Liver (tissue), 9 donors: ENCODE measurements around the gene CDH4. TPM values are rescaled to one million over a fixed set of nuclear protein-coding genes. Genes with fewer than 3 reads are reported as not detected.

ENCODE experiments used
- DNase-seq: peaks from one replicate; pipeline ENCODE4 v3.0.0-alpha.2; 2017; ENCODE audit warnings: low spot score
- H3K27ac ChIP-seq, 2 donors: one replicate each; pipeline ENCODE4 v1.7.0; 2013; ENCODE audit warnings: inconsistent platforms in 2 of 2, low read length in 2 of 2, control low read depth in 1 of 2, low read depth in 1 of 2, mild to moderate bottlenecking in 1 of 2
- H3K27me3 ChIP-seq, 4 donors: one replicate each; pipeline versions ENCODE4 v1.6.1 to v1.7.0; 2013; ENCODE audit warnings: low read length in 3 of 4, inconsistent platforms in 1 of 4, mild to moderate bottlenecking in 1 of 4, moderate library complexity in 1 of 4; ENCODE audit not compliant: control insufficient read depth in 4 of 4, insufficient read depth in 4 of 4
- H3K36me3 ChIP-seq, 4 donors: one replicate each; pipeline versions ENCODE4 v1.6.1 to v1.7.0; 2013; ENCODE audit warnings: low read length in 3 of 4, mild to moderate bottlenecking in 3 of 4, low read depth in 1 of 4, moderate library complexity in 1 of 4; ENCODE audit not compliant: control insufficient read depth in 4 of 4, insufficient read depth in 3 of 4
- H3K4me1 ChIP-seq, 4 donors: one replicate each; pipeline versions ENCODE4 v1.6.1 to v1.7.0; 2013; ENCODE audit warnings: low read length in 3 of 4, mild to moderate bottlenecking in 3 of 4, moderate library complexity in 1 of 4; ENCODE audit not compliant: control insufficient read depth in 4 of 4, insufficient read depth in 4 of 4
- H3K4me3 ChIP-seq, 3 donors: one replicate each; pipeline versions ENCODE4 v1.6.1 to v1.7.0; 2013; ENCODE audit warnings: low read length in 3 of 3, control low read depth in 1 of 3, low read depth in 1 of 3, mild to moderate bottlenecking in 1 of 3
- H3K9ac ChIP-seq, 2 donors: one replicate each; pipeline ENCODE4 v1.7.0; 2013; ENCODE audit warnings: low read length in 2 of 2, mild to moderate bottlenecking in 2 of 2, moderate library complexity in 2 of 2, control low read depth in 1 of 2, low read depth in 1 of 2
- H3K9me3 ChIP-seq, 4 donors: one replicate each; pipeline versions ENCODE4 v1.6.1 to v1.7.0; 2013; ENCODE audit warnings: low read length in 3 of 4; ENCODE audit not compliant: control insufficient read depth in 4 of 4
- ATF3 ChIP-seq: IDR thresholded peaks from 2 replicates; pipeline ENCODE4 v1.6.1; 2016; ENCODE audit warnings: antibody characterized with exemption
- CTCF ChIP-seq: fragments of 150-350 bp; IDR thresholded peaks from 2 replicates; pipeline ENCODE4 v1.5.1; 2017; ENCODE audit warnings: improper control_type of control experiment, low read depth, low read length; ENCODE audit not compliant: missing input control
- EGR1 ChIP-seq, 2 donors: IDR thresholded peaks; 2 replicates each; pipeline ENCODE4 v1.6.1; 2016 to 2018; ENCODE audit warnings: antibody characterized with exemption in 2 of 2, low read depth in 2 of 2
- FOXA1 ChIP-seq: IDR thresholded peaks from 2 replicates; pipeline ENCODE4 v1.6.1; 2016; ENCODE audit warnings: antibody characterized with exemption
- FOXA2 ChIP-seq: IDR thresholded peaks from 2 replicates; pipeline ENCODE4 v1.6.1; 2016; ENCODE audit warnings: antibody characterized with exemption
- GABPA ChIP-seq, 2 donors: IDR thresholded peaks in 1 of 2; conservative IDR thresholded peaks in 1 of 2; 2 replicates each; pipeline ENCODE4 v1.6.1; 2016; ENCODE audit warnings: antibody characterized with exemption in 2 of 2, mild to moderate bottlenecking in 1 of 2, moderate library complexity in 1 of 2
- HNF4A ChIP-seq, 2 donors: conservative IDR thresholded peaks; 2 replicates each; pipeline ENCODE4 v1.6.1; 2016; ENCODE audit warnings: antibody characterized with exemption in 2 of 2, mild to moderate bottlenecking in 2 of 2
- HNF4G ChIP-seq: IDR thresholded peaks from 2 replicates; pipeline ENCODE4 v1.6.1; 2016; ENCODE audit warnings: antibody characterized with exemption
- JUND ChIP-seq, 2 donors: IDR thresholded peaks; 2 replicates each; pipeline ENCODE4 v1.6.1; 2016; ENCODE audit warnings: antibody characterized with exemption in 2 of 2
- NR2F2 ChIP-seq: IDR thresholded peaks from 2 replicates; pipeline ENCODE4 v1.6.1; 2016; ENCODE audit warnings: antibody characterized with exemption
- RAD21 ChIP-seq, 2 donors: IDR thresholded peaks; 2 replicates each; pipeline ENCODE4 v1.6.1; 2016; ENCODE audit warnings: antibody characterized with exemption in 2 of 2, mild to moderate bottlenecking in 2 of 2
- REST ChIP-seq: IDR thresholded peaks from 2 replicates; pipeline ENCODE4 v1.6.1; 2016; ENCODE audit warnings: antibody characterized with exemption, mild to moderate bottlenecking
- RXRA ChIP-seq, 2 donors: IDR thresholded peaks; 2 replicates each; pipeline ENCODE4 v1.6.1; 2017 to 2018; ENCODE audit warnings: antibody characterized with exemption in 2 of 2, mild to moderate bottlenecking in 1 of 2
- SP1 ChIP-seq: IDR thresholded peaks from 2 replicates; pipeline ENCODE4 v1.6.1; 2018; ENCODE audit warnings: antibody characterized with exemption, mild to moderate bottlenecking
- TAF1 ChIP-seq: conservative IDR thresholded peaks from 2 replicates; pipeline ENCODE4 v1.6.1; 2016; ENCODE audit warnings: antibody characterized with exemption, mild to moderate bottlenecking
- YY1 ChIP-seq: IDR thresholded peaks from 2 replicates; pipeline ENCODE4 v1.6.1; 2016; ENCODE audit warnings: antibody characterized with exemption, mild to moderate bottlenecking
- WGBS: extraction: QIAGEN DNeasy Blood & Tissue Kit; methylation state at CpG from one replicate; pipeline ENCODE4 v1.1.7; 2013; 5-methylcytosine and 5-hydroxymethylcytosine counted together
- polyA plus RNA-seq, 2 donors: library from polyadenylated mRNA; stranded (reverse) in 1 of 2; unstranded in 1 of 2; fragments of 200-250 nt in 1 of 2; fragments of >200 nt in 1 of 2; fragmentation: Nextera tagmentation in 1 of 2; extraction: Ambion mirVana in 1 of 2; gene quantifications; one replicate each; pipeline versions ENCODE4 v1.2.1 to v1.2.3, GENCODE V29; 2013 to 2015
- total RNA-seq, 2 donors: library from RNA; depleted of rRNA; stranded (reverse); fragments of >200 nt; gene quantifications; one replicate each; pipeline ENCODE4 v1.2.3, GENCODE V29; 2014
- TF ChIP-seq, protein P1 (sequence below): IDR thresholded peaks from 2 replicates; pipeline ENCODE4 v1.6.1; 2016; ENCODE audit warnings: antibody characterized with exemption
- TF ChIP-seq, protein P2 (sequence below): IDR thresholded peaks from 2 replicates; pipeline ENCODE4 v1.6.1; 2016; ENCODE audit warnings: antibody characterized with exemption
- donor health status: healthy.
- donor health status: healthy.
- donor health status: healthy.
- donor health status: healthy.
- donor health status: healthy.

The CDH4 gene
- total and polyA plus RNA-seq, 4 donors = 0.03 to 0.25 (median 0.19) TPM; not detected in 1

DNA sequence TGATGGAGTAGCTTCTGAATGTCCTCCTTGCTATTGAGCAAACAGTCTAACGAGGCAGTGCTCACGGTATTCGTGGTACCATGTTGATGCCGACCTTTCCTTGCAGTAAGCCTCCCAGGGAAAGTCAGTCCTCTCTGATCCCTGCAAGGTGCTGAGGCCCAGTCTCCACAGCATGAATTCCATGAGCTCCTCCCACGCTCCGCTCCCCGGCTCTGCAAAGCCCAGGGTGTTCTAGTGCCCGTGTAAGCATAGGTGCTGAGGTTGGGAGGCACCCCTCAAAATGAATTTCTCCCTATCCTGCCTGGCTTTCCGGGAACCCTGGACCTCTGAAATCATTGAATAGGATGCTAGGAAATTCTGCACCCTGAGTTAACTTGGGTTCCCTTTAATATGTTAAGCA lies 562.7 kb downstream of the CDH4 start:
- H3K9ac ChIP-seq = no peak overlapping the region
- no peak overlapping the region for H3K4me3 ChIP-seq
- H3K27me3 ChIP-seq = no peaks in the 10 kb centered on the region
- H3K27ac ChIP-seq = no peak overlapping the region
- 67% methylated on average over 9 of the region's 9 CpGs for WGBS
- TF ChIP-seq HNF4A (conservative IDR thresholded peaks at IDR 0.05) = no peak
- TF ChIP-seq JUND (IDR thresholded peaks at IDR 0.05) = no peak
- TF ChIP-seq FOXA2 = no peak
- TF ChIP-seq, protein P1, sequence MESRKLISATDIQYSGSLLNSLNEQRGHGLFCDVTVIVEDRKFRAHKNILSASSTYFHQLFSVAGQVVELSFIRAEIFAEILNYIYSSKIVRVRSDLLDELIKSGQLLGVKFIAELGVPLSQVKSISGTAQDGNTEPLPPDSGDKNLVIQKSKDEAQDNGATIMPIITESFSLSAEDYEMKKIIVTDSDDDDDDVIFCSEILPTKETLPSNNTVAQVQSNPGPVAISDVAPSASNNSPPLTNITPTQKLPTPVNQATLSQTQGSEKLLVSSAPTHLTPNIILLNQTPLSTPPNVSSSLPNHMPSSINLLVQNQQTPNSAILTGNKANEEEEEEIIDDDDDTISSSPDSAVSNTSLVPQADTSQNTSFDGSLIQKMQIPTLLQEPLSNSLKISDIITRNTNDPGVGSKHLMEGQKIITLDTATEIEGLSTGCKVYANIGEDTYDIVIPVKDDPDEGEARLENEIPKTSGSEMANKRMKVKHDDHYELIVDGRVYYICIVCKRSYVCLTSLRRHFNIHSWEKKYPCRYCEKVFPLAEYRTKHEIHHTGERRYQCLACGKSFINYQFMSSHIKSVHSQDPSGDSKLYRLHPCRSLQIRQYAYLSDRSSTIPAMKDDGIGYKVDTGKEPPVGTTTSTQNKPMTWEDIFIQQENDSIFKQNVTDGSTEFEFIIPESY = no peak
- TF ChIP-seq YY1 = no peak
- TF ChIP-seq GABPA (IDR thresholded peaks at IDR 0.05 in 1 of 2, conservative IDR thresholded peaks at IDR 0.05 in 1 of 2) = no peak
- TF ChIP-seq ATF3 = no peak
- no peak for TF ChIP-seq TAF1
- TF ChIP-seq RAD21 (IDR thresholded peaks at IDR 0.05) = no peak
- no peak for TF ChIP-seq EGR1 (IDR thresholded peaks at IDR 0.05; ENCODE audit: low read depth in 2 of 2)
- TF ChIP-seq CTCF = no peak
- TF ChIP-seq REST = no peak
- TF ChIP-seq NR2F2 = no peak
- no peak for TF ChIP-seq HNF4G
- TF ChIP-seq, protein P2, sequence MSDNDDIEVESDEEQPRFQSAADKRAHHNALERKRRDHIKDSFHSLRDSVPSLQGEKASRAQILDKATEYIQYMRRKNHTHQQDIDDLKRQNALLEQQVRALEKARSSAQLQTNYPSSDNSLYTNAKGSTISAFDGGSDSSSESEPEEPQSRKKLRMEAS = no peak
- no peak for TF ChIP-seq FOXA1
- DNase-seq = no peak
- no peaks in the 10 kb centered on the region for H3K9me3 ChIP-seq
- H3K36me3 ChIP-seq = no peaks in the 10 kb centered on the region
- H3K4me1 ChIP-seq = no peaks in the 10 kb centered on the region

GRCh38 chr20:61815176-61815575 lies 563.1 kb downstream of the CDH4 start:
- 78% methylated on average over 15 of the region's 15 CpGs for WGBS
- Histone ChIP-seq H3K27me3 (no peaks in the 10 kb centered on the region), H3K36me3 (no peaks in the 10 kb centered on the region), H3K27ac (no peak overlapping the region), H3K9me3 (no peaks in the 10 kb centered on the region), H3K9ac (no peak overlapping the region), H3K4me3 (no peak overlapping the region), H3K4me1 (no peaks in the 10 kb centered on the region)
- no peak for DNase-seq
- TF ChIP-seq FOXA1 (no peak), JUND (IDR thresholded peaks at IDR 0.05) (no peak), REST (no peak), HNF4A (conservative IDR thresholded peaks at IDR 0.05) (no peak), TAF1 (no peak), RAD21 (IDR thresholded peaks at IDR 0.05) (no peak), FOXA2 (no peak), RXRA (IDR thresholded peaks at IDR 0.05) (no peak), SP1 (no peak), CTCF (no peak), GABPA (IDR thresholded peaks at IDR 0.05 in 1 of 2, conservative IDR thresholded peaks at IDR 0.05 in 1 of 2) (no peak), NR2F2 (no peak)
- TF ChIP-seq, protein P2 = no peak
